Measurements from ENCODE around the gene RHBDL3.

- TF ChIP-seq CTCF (conservative IDR thresholded peaks at IDR 0.05; ENCODE audit: low read depth, low read length) (no peak), EZH2 (IDR thresholded peaks at IDR 0.05; ENCODE audit: borderline replicate concordance, low read depth, low read length, poor library complexity, severe bottlenecking) (no peak)
These were observed 70.1 kb downstream of the RHBDL3 start for GRCh38 chr17:32335687-32336086.

Measured in A673 (cell line).